CD4-positive, alpha-beta T cell (primary cell): ENCODE data around the gene PRKD2. TPM values are rescaled to one million over a fixed set of nuclear protein-coding genes. Genes with fewer than 3 reads are reported as not detected.

Experiments
- ATAC-seq: fragments of 200-7000 bp; cut with Tn5 transposase; one replicate; pipeline ENCODE4 v1.10.0; 2022; ENCODE audit warnings: mild to moderate bottlenecking; ENCODE audit not compliant: poor library complexity
- CTCF ChIA-PET: fragments of 350-600 bp; sonication (Branson Sonifier 250); formaldehyde crosslinking; loops from one replicate; lab custom pipeline; 2021; ENCODE audit warnings: antibody characterized with exemption, inconsistent platforms; lab: Charles Lee
- POLR2A ChIA-PET: fragments of 350-600 bp; sonication (Branson Sonifier 250); formaldehyde crosslinking; loops from one replicate; lab custom pipeline; 2021; ENCODE audit warnings: antibody characterized with exemption, inconsistent platforms; lab: Charles Lee
- DNase-seq, 14 experiments: peaks; one replicate each; pipeline ENCODE4 v3.0.0-alpha.2; 2013 to 2020; ENCODE audit warnings: mixed read lengths in 2 of 14
- H3K27ac ChIP-seq, 2 donors: one replicate each; pipeline versions ENCODE4 v1.5.1 to v1.7.0; 2013; ENCODE audit warnings: low read length in 2 of 2, low read depth in 1 of 2, mild to moderate bottlenecking in 1 of 2
- H3K27me3 ChIP-seq, 2 experiments: 1 replicate in 1 of 2; 2 replicates in 1 of 2; pipeline versions ENCODE4 v1.6.1 to v1.7.0; 2013; ENCODE audit warnings: low read length in 2 of 2, control low read depth in 1 of 2, mild to moderate bottlenecking in 1 of 2, moderate library complexity in 1 of 2; ENCODE audit not compliant: insufficient read depth in 2 of 2, control insufficient read depth in 1 of 2
- H3K36me3 ChIP-seq: one replicate; pipeline ENCODE4 v1.6.1; 2013; ENCODE audit warnings: low read length, control low read depth; ENCODE audit not compliant: insufficient read depth
- H3K4me1 ChIP-seq: one replicate; pipeline ENCODE4 v1.6.1; 2013; ENCODE audit warnings: low read length, control low read depth; ENCODE audit not compliant: insufficient read depth
- H3K4me3 ChIP-seq: one replicate; pipeline ENCODE4 v1.5.1; 2013; ENCODE audit warnings: mild to moderate bottlenecking, low read length, moderate library complexity
- H3K9me3 ChIP-seq, 2 experiments: 1 replicate in 1 of 2; 2 replicates in 1 of 2; pipeline versions ENCODE4 v1.6.1 to v1.7.0; 2013; ENCODE audit warnings: low read length in 2 of 2, mild to moderate bottlenecking in 2 of 2, control low read depth in 1 of 2, moderate library complexity in 1 of 2; ENCODE audit not compliant: control insufficient read depth in 1 of 2, insufficient read depth in 1 of 2
- H3K27ac Mint-ChIP-seq: one replicate; pipeline ENCODE4 v1.8.0; 2020; ENCODE audit warnings: mixed read lengths
- H3K27me3 Mint-ChIP-seq: one replicate; pipeline ENCODE4 v1.8.0; 2021; ENCODE audit warnings: mixed read lengths
- H3K36me3 Mint-ChIP-seq: one replicate; pipeline ENCODE4 v1.8.0; 2021; ENCODE audit warnings: low read depth, mixed read lengths
- H3K4me1 Mint-ChIP-seq: one replicate; pipeline ENCODE4 v1.8.0; 2021; ENCODE audit warnings: low read depth, mixed read lengths
- H3K4me3 Mint-ChIP-seq: one replicate; pipeline ENCODE4 v1.8.0; 2020; ENCODE audit warnings: mild to moderate bottlenecking, mixed read lengths
- H3K9me3 Mint-ChIP-seq: one replicate; pipeline ENCODE4 v1.8.0; 2020; ENCODE audit warnings: mixed read lengths
- intact Hi-C, 2 experiments: fragments of 100-400 bp; cut with DNase I in 1 of 2; cut with micrococcal nuclease in 1 of 2; formaldehyde crosslinking; loops; one replicate each; pipeline versions ENCODE4 v1.15.1 to v1.9.0; 2023 to 2025; cut with DNase I, micrococcal nuclease
- total RNA-seq, 174 experiments: library from RNA in 2 of 174; stranded (reverse) in 2 of 174; gene quantifications; one replicate each; pipeline ENCODE4 v1.2.3 and lab custom pipeline; 2021 to 2026
- TF ChIP-seq, protein P1 (sequence below): fragments of 200-600 bp; IDR thresholded peaks from one replicate; pipeline ENCODE4 v1.8.0; 2022; ENCODE audit warnings: antibody characterized with exemption, mild to moderate bottlenecking

Gene PRKD2
- total RNA-seq, 2 experiments from 2014 or later, result 105 to 113 TPM

DNA sequence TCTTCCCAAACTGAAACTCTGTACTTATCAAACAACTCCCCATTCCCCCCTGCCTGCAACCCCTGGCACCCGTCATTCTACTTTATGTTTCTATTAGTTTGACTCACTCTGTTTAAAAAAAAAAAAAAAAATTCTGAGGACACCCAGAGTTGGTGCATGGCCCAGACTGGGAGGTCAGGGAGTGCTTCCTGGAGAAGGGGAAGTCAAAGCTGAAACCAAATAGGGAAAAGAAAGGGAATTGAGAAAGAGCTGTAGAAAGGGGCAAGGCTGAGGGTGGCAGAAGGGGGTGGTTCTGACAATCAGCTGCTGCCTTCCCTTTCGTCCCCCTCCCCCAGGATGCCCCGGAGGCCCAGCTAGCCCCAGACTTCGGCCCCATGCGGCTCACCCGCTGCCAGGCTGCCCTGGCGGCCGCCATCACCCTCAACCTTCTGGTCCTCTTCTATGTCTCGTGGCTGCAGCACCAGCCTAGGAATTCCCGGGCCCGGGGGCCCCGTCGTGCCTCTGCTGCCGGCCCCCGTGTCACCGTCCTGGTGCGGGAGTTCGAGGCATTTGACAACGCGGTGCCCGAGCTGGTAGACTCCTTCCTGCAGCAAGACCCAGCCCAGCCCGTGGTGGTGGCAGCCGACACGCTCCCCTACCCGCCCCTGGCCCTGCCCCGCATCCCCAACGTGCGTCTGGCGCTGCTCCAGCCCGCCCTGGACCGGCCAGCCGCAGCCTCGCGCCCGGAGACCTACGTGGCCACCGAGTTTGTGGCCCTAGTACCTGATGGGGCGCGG, 38.4 kb upstream of the PRKD2 start:
- ChIA-PET CTCF (interaction anchor here (2.4 kb wide), 1 partner anchor 11 kb away, joined by 12 read pairs; no protein-coding TSS in a partner anchor), POLR2A (no interaction called here)
- TF ChIP-seq, protein P1, sequence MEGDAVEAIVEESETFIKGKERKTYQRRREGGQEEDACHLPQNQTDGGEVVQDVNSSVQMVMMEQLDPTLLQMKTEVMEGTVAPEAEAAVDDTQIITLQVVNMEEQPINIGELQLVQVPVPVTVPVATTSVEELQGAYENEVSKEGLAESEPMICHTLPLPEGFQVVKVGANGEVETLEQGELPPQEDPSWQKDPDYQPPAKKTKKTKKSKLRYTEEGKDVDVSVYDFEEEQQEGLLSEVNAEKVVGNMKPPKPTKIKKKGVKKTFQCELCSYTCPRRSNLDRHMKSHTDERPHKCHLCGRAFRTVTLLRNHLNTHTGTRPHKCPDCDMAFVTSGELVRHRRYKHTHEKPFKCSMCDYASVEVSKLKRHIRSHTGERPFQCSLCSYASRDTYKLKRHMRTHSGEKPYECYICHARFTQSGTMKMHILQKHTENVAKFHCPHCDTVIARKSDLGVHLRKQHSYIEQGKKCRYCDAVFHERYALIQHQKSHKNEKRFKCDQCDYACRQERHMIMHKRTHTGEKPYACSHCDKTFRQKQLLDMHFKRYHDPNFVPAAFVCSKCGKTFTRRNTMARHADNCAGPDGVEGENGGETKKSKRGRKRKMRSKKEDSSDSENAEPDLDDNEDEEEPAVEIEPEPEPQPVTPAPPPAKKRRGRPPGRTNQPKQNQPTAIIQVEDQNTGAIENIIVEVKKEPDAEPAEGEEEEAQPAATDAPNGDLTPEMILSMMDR, result no peak
- Mint-ChIP-seq H3K4me3 (no peak overlapping the region), H3K36me3 (peaks cover 31% of the 10 kb centered on the region), H3K9me3 (no peaks in the 10 kb centered on the region), H3K27me3 (no peaks in the 10 kb centered on the region), H3K27ac (no peak overlapping the region), H3K4me1 (peaks cover 11% of the 10 kb centered on the region)
- intact Hi-C loops, result loop anchor here in 1 of 2 experiments (5.0 kb wide), 1 partner anchor 237 kb away; no protein-coding TSS in a partner anchor
- peaks cover 17% of the 10 kb centered on the region for H3K4me1 ChIP-seq
- no peak overlapping the region for H3K27ac ChIP-seq
- H3K36me3 ChIP-seq, result peaks cover 15% of the 10 kb centered on the region
- H3K4me3 ChIP-seq, result no peak overlapping the region
- no peaks in the 10 kb centered on the region for H3K27me3 ChIP-seq
- DNase-seq, result peak in 1 of 14 experiments; percentile 43
- no peak for ATAC-seq
- no peaks in the 10 kb centered on the region for H3K9me3 ChIP-seq

DNA sequence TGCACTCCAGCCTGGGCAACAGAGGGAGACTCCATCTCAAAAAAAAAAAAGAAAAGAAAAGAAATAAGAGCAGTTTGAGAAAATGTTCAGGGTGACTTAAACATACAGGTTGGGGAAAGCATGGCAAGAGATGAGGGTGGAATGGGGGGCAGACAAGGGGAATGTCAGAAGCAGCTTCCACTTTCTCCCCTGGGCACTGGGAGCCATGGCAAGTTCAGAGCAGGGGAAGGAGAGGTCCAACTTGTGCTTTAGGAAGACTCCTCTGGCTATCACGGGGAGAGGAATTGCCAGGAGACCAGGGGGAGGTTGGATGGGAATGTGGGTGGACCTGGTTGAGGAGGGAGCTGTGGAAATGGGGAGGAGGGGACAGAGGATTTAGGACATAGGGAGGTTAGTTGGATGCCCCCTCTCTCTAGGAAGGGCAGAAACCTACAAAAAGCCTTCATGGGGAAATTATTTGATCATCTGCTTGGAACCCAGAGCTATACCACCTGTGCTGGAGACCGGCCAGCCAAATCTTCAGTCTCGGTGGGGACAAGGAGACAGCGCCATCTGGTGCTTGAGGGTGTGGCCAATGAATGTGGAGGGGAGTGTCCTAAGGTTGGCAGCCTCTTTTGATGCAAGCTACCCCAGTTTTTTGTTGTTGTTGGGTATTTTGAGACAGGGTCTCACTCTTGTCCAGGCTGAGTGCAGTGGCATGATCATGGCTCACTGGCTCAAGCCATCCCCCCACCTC, 36.7 kb upstream of the PRKD2 start:
- Histone ChIP-seq H3K27me3 (no peaks in the 10 kb centered on the region), H3K27ac (no peak overlapping the region), H3K4me1 (peaks cover 17% of the 10 kb centered on the region), H3K9me3 (no peaks in the 10 kb centered on the region), H3K36me3 (peaks cover 25% of the 10 kb centered on the region), H3K4me3 (no peak overlapping the region)
- peaks cover 13% of the 10 kb centered on the region for H3K4me1 Mint-ChIP-seq
- no peaks in the 10 kb centered on the region for H3K27me3 Mint-ChIP-seq
- TF ChIP-seq, protein P1, result peak; percentile 62
- POLR2A ChIA-PET, result interaction anchor here (0.6 to 0.7 kb wide), 2 partner anchors 82 to 421 kb away, joined by 3 read pairs; no protein-coding TSS in a partner anchor
- no peaks in the 10 kb centered on the region for H3K9me3 Mint-ChIP-seq
- intact Hi-C loops, result no loop called here
- CTCF ChIA-PET, result interaction anchor here (0.6 to 2.4 kb wide), 17 partner anchors 11 to 226 kb away, joined by 3 to 18 read pairs (median 4); partner anchors contain the start of gene AP2S1
- peak; percentile 95 for ATAC-seq
- H3K36me3 Mint-ChIP-seq, result peaks cover 31% of the 10 kb centered on the region
- peak; percentile 51 to 84 (median 69) for DNase-seq
- peak overlapping the region; percentile 65 for H3K4me3 Mint-ChIP-seq
- H3K27ac Mint-ChIP-seq, result no peak overlapping the region

DNA sequence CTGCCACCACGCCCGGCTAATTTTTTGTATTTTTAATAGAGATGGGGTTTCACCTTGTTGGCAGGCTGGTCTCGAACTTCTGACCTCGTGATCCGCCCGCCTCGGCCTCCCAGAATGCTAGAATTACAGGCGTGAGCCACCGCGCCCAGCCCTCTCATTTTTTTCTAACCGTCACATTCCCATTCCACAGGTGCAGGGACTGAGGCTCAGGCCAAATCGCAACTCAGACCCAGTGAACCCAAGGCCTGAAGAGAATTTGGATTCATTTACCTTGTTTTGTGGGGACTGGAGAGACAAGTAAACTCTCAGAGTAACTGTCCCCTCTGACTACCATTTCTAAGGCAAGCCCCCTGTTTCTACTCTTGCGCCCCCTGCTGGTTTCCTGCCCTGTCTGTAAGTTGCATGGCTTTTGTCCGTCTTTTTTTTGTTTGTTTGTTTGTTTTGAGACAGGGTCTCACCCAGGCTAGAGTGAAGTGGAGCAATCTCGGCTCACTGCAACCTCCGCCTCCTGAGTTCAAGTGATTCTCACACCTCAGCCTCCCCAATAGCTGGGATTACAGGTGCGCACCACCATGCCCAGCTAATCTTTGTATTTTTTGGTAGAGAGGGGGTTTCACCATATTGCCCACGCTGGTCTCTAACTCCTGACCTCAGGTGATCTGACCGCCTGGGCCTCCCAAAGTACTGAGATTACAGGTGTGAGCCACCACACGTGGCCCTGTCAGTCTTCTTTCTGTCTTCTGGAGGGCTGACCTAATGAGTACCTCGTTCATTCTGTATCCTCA, 31.6 kb upstream of the PRKD2 start:
- peaks cover 20% of the 10 kb centered on the region for H3K36me3 ChIP-seq
- no peak overlapping the region for H3K4me3 ChIP-seq
- H3K4me3 Mint-ChIP-seq, result peak overlapping the region; percentile 90
- H3K9me3 ChIP-seq, result no peaks in the 10 kb centered on the region
- peaks cover 28% of the 10 kb centered on the region for H3K36me3 Mint-ChIP-seq
- no peaks in the 10 kb centered on the region for H3K27me3 Mint-ChIP-seq
- no peak overlapping the region for H3K27ac ChIP-seq
- H3K4me1 ChIP-seq, result peaks cover 34% of the 10 kb centered on the region
- POLR2A ChIA-PET, result interaction anchor here (0.7 kb wide), 1 partner anchor 348 kb away, joined by 3 read pairs; no protein-coding TSS in a partner anchor
- peak overlapping the region; percentile 87 for H3K27ac Mint-ChIP-seq
- no peaks in the 10 kb centered on the region for H3K9me3 Mint-ChIP-seq
- DNase-seq, result peak; percentile 60 to 85 (median 74)
- CTCF ChIA-PET, result interaction anchor here (0.6 to 1.3 kb wide), 4 partner anchors 9 to 92 kb away, joined by 3 to 8 read pairs (median 4); no protein-coding TSS in a partner anchor
- intact Hi-C loops, result loop anchor here (1.0 to 5.0 kb wide), 4 partner anchors 46 to 220 kb away; partner anchors contain the start of gene CALM3 (in 1 of the 2)
- TF ChIP-seq, protein P1, result peak; percentile 75
- ATAC-seq, result no peak
- H3K27me3 ChIP-seq, result no peaks in the 10 kb centered on the region
- H3K4me1 Mint-ChIP-seq, result peaks cover 43% of the 10 kb centered on the region
